Measurements from ENCODE around the gene CACNG1.

The CACNG1 gene

DNA sequence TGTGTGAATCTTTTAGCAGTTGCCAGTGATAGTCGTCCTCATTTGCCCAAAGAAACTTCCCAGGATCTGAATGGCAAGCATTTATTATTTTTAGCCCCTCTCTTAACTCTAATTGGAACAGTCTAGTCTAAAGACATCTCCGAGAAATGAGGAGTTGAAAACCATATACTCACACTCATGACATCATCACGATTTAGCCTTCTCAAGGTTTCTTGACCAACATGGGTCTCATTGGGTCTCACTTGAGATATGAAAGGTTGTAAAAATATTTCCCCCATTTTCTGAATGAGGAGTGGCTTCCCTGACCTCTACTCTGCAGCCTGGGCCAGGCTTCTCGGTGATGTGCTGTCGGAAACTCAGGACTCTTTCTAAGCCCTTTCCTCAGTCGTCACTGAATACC lies 37.1 kb upstream of the CACNG1 start:
- DNase-seq (ENCODE audit: low spot score): no peak
- TF ChIP-seq, protein P1, sequence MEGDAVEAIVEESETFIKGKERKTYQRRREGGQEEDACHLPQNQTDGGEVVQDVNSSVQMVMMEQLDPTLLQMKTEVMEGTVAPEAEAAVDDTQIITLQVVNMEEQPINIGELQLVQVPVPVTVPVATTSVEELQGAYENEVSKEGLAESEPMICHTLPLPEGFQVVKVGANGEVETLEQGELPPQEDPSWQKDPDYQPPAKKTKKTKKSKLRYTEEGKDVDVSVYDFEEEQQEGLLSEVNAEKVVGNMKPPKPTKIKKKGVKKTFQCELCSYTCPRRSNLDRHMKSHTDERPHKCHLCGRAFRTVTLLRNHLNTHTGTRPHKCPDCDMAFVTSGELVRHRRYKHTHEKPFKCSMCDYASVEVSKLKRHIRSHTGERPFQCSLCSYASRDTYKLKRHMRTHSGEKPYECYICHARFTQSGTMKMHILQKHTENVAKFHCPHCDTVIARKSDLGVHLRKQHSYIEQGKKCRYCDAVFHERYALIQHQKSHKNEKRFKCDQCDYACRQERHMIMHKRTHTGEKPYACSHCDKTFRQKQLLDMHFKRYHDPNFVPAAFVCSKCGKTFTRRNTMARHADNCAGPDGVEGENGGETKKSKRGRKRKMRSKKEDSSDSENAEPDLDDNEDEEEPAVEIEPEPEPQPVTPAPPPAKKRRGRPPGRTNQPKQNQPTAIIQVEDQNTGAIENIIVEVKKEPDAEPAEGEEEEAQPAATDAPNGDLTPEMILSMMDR (IDR thresholded peaks at IDR 0.05; ENCODE audit: extremely low read depth, insufficient read depth, missing control alignments): no peak
- in situ Hi-C loops (cut with MboI; ENCODE audit: low pct_unique_long_range_greater_than_20kb, low sequenced_read_pairs, unreplicated experiment): no loop called here

DNA sequence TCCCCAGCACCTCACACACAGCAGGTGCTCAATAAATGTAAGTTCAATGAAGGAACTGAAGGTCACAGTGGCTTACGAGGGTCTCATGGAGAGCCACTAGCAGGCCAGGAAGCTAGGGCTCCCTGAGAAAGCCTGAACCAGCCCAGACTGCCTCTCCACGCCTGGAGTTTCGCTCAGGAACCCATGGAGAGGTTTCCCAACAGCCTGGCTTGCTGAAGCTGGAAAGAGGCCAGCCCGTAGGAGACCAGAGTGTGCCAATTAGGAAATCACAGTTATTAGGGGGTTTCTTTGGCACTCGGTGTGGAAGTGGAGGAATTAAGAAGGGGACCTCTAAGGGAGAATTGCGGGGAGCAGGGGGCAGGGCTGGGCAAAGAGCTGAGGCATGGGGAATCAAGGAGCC lies 36.3 kb upstream of the CACNG1 start:
- no peak for DNase-seq (ENCODE audit: low spot score)
- TF ChIP-seq, protein P1 (IDR thresholded peaks at IDR 0.05; ENCODE audit: extremely low read depth, insufficient read depth, missing control alignments): no peak
- in situ Hi-C loops (cut with MboI; ENCODE audit: low pct_unique_long_range_greater_than_20kb, low sequenced_read_pairs, unreplicated experiment): no loop called here

DNA sequence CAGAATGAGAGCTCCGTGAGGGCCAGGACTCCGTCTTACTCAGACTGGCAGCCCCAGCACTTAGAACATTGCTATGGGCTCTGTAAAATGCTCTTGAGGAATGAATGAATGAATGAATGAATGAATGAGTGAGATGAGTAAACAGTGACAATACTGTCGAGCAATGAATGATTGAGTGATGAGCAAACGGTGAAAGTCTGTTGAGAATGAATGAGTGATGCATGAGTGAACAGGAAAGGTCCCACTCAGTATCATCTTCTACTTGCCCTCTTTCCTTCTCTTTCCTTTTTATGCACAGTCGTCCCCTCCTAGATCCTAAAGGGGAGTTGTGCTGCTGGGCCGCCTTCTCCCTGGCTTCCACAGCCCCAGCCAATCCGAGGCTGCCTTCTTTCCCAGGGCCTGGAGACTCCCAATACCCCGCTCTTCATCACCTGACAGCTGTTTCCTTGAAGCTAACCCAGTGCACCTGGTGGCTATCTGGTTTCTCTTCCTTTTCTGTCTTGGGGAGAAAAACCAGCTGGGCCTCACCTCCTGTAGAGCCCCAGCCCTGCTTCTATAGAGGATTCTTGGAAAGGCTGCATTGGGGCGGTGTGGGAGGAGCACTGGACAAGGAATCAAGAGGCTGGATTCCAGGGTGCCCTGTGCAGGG lies 32.7 kb upstream of the CACNG1 start:
- DNase-seq (ENCODE audit: low spot score): no peak
- TF ChIP-seq, protein P1 (IDR thresholded peaks at IDR 0.05; ENCODE audit: extremely low read depth, insufficient read depth, missing control alignments): no peak
- in situ Hi-C loops (cut with MboI; ENCODE audit: low pct_unique_long_range_greater_than_20kb, low sequenced_read_pairs, unreplicated experiment): no loop called here

DNA sequence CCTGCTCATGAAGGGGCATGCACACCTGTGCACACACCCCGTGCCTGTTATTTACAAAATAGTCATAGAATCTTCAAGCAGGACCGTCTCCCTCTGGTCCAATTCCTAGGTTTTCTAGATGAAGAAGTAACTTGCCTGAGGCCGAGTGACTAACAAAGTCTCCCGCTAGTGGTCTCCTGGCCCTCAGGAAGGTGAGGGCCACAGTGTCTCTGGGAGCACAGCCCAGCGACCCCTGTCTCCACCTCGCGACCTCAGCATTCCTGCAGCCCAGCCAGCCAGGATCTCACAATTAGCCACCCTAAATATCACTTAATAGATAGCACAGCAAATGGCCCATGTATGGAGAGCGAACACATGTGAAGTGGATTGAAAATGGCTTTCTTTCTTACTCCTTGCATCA lies 30.5 kb upstream of the CACNG1 start:
- in situ Hi-C loops (cut with MboI; ENCODE audit: low pct_unique_long_range_greater_than_20kb, low sequenced_read_pairs, unreplicated experiment): no loop called here
- TF ChIP-seq, protein P1 (IDR thresholded peaks at IDR 0.05; ENCODE audit: extremely low read depth, insufficient read depth, missing control alignments): no peak
- no peak for DNase-seq (ENCODE audit: low spot score)

DNA sequence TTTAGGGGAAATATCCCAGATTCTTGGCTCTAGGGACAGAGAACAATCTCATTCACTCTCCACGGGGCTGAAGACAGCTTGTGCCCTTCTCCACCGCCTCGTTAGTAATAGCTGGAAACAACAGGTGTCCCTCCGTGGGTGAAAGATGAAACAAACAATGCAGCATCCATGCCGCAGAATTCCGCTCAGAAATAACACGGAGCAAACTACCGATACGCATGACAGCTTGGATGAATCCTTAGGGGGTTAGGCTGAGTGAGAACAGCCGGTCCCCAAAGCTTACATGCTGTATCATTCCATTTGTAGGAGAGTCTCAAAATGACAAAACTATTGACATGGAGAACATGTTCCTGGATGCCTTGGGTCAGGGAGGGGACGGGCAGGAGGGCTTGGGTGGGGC lies 29.4 kb upstream of the CACNG1 start:
- in situ Hi-C loops (cut with MboI; ENCODE audit: low pct_unique_long_range_greater_than_20kb, low sequenced_read_pairs, unreplicated experiment): no loop called here
- TF ChIP-seq, protein P1 (IDR thresholded peaks at IDR 0.05; ENCODE audit: extremely low read depth, insufficient read depth, missing control alignments): no peak

DNA sequence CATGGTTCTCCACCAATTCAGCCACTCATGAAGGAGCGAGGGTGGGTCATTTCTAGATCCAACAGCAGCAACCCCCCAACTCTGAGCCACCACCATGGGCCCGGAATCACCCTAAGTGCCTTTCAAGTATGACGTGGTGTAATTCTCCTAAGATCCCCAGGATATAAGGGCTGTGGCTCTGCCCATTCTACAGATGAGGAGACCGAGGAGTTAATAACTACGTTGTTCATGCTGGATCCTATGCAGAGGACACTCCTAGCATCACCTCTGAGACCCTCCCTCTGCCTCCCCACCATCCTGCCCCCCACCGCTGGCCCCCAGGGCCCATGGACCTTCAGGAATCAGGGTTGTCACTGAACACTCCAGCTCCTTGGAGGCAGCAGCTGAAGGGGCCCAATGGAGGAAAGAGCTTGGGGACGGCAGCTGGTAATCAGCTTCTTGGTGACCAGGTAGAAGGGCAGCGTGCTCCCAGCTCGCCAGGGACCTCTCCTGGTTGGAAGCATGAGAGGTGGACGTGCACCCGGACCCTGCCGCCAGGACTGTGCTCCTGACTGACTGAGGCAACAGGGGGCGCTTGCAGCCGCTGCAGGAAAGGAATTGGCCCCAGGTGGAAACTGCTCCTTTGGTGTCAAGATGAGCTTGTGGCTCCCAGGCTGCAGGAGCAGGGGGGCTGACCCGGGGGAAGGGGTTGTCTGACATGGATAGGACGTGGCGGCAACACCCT lies 28.2 kb upstream of the CACNG1 start:
- DNase-seq (ENCODE audit: low spot score): no peak
- in situ Hi-C loops (cut with MboI; ENCODE audit: low pct_unique_long_range_greater_than_20kb, low sequenced_read_pairs, unreplicated experiment): no loop called here
- TF ChIP-seq, protein P1 (IDR thresholded peaks at IDR 0.05; ENCODE audit: extremely low read depth, insufficient read depth, missing control alignments): peak; percentile 22

More for the DNA sequence above, 29.4 kb upstream of the CACNG1 start:
- no peak for DNase-seq (ENCODE audit: low spot score)
